Colonic mucosa (tissue), 4 donors: ENCODE results near the gene SDS. TPM values are rescaled to one million over a fixed set of nuclear protein-coding genes. Genes with fewer than 3 reads are reported as not detected.

ENCODE experiments used
- DNase-seq: peaks from one replicate; pipeline ENCODE4 v3.0.0-alpha.2; 2020
- H3K27ac ChIP-seq: fragments of 200-600 bp; one replicate; pipeline ENCODE4 v1.8.0; 2021
- H3K27me3 ChIP-seq: fragments of 200-600 bp; one replicate; pipeline ENCODE4 v1.8.0; 2021
- H3K36me3 ChIP-seq: fragments of 200-600 bp; one replicate; pipeline ENCODE4 v1.8.0; 2021
- H3K4me1 ChIP-seq: fragments of 200-600 bp; one replicate; pipeline ENCODE4 v1.8.0; 2021; ENCODE audit warnings: mild to moderate bottlenecking
- H3K4me3 ChIP-seq: fragments of 200-600 bp; one replicate; pipeline ENCODE4 v1.8.0; 2021
- H3K9ac ChIP-seq, 2 donors: one replicate each; pipeline ENCODE4 v1.7.0; 2013; ENCODE audit warnings: control low read depth in 2 of 2, low read depth in 2 of 2, low read length in 2 of 2
- H3K9me3 ChIP-seq: fragments of 200-600 bp; one replicate; pipeline ENCODE4 v1.8.0; 2021
- CTCF ChIP-seq: fragments of 200-600 bp; IDR thresholded peaks from one replicate; pipeline ENCODE4 v1.8.0; 2022; ENCODE audit warnings: antibody characterized with exemption, mild to moderate bottlenecking
- intact Hi-C: fragments of 100-400 bp; cut with DNase I; formaldehyde crosslinking; loops from one replicate; pipeline ENCODE4 v1.14.1; 2022
- total RNA-seq, 2 donors: library from RNA; stranded (reverse); fragmentation: NEBNext Ultra II Directional in 1 of 2; extraction: Animal tissue kit (Norgen Biotek cat#: 25700) in 1 of 2; gene quantifications; one replicate each; pipeline ENCODE4 v1.2.1, GENCODE V29; 2021
- donor health status: healthy.
- donor health status: DM: no; HTN: no; CAD: no.
- donor health status: DM: no; HTN: no; CAD: no.

SDS gene
- total RNA-seq, 2 donors from 2014 or later = 1.0 to 4.4 TPM

- intact Hi-C loops = no loop called here
- H3K9ac ChIP-seq = no peak overlapping the region
- no peak overlapping the region for H3K27ac ChIP-seq
- H3K9me3 ChIP-seq = no peaks in the 10 kb centered on the region
- no peaks in the 10 kb centered on the region for H3K36me3 ChIP-seq
- H3K27me3 ChIP-seq = no peaks in the 10 kb centered on the region
- TF ChIP-seq CTCF = no peak
- no peaks in the 10 kb centered on the region for H3K4me1 ChIP-seq
- no peak overlapping the region for H3K4me3 ChIP-seq
- no peak for DNase-seq
Observed at GRCh38 chr12:113413488-113413939, 9.8 kb upstream of the SDS start.

GRCh38 chr12:113409462-113410124, 5.9 kb upstream of the SDS start:
- Histone ChIP-seq H3K9me3 (no peaks in the 10 kb centered on the region), H3K27me3 (no peaks in the 10 kb centered on the region), H3K27ac (no peak overlapping the region), H3K36me3 (no peaks in the 10 kb centered on the region), H3K4me3 (no peak overlapping the region), H3K4me1 (no peaks in the 10 kb centered on the region), H3K9ac (no peak overlapping the region)
- no peak for TF ChIP-seq CTCF
- no peak for DNase-seq
- intact Hi-C loops = no loop called here

GRCh38 chr12:113408756-113409298, 5.1 kb upstream of the SDS start:
- intact Hi-C loops = no loop called here
- H3K9me3 ChIP-seq = no peaks in the 10 kb centered on the region
- no peak overlapping the region for H3K9ac ChIP-seq
- H3K27me3 ChIP-seq = no peaks in the 10 kb centered on the region
- no peak for DNase-seq
- H3K4me1 ChIP-seq = no peaks in the 10 kb centered on the region
- H3K4me3 ChIP-seq = no peak overlapping the region
- H3K36me3 ChIP-seq = no peaks in the 10 kb centered on the region
- H3K27ac ChIP-seq = no peak overlapping the region
- no peak for TF ChIP-seq CTCF

- DNase-seq = no peak
- Histone ChIP-seq H3K4me1 (no peaks in the 10 kb centered on the region), H3K27ac (no peak overlapping the region), H3K4me3 (no peak overlapping the region), H3K27me3 (no peaks in the 10 kb centered on the region), H3K9me3 (no peaks in the 10 kb centered on the region), H3K9ac (no peak overlapping the region), H3K36me3 (no peaks in the 10 kb centered on the region)
- intact Hi-C loops = no loop called here
- TF ChIP-seq CTCF = no peak
Observed at GRCh38 chr12:113407931-113408600, 4.4 kb upstream of the SDS start.

- no peak overlapping the region for H3K4me3 ChIP-seq
- H3K4me1 ChIP-seq = no peaks in the 10 kb centered on the region
- intact Hi-C loops = no loop called here
- no peaks in the 10 kb centered on the region for H3K36me3 ChIP-seq
- H3K9me3 ChIP-seq = no peaks in the 10 kb centered on the region
- no peak for TF ChIP-seq CTCF
- H3K27ac ChIP-seq = no peak overlapping the region
- no peak overlapping the region for H3K9ac ChIP-seq
- no peak for DNase-seq
- H3K27me3 ChIP-seq = no peaks in the 10 kb centered on the region
Observed at GRCh38 chr12:113405694-113406093, 2.0 kb upstream of the SDS start.
